Tibial nerve (tissue), 3 donors: ENCODE results near the gene IL20RB.

ENCODE experiments used
- CTCF ChIP-seq, 5 experiments: fragments of 200-600 bp in 3 of 5; fragments of 450-650 bp in 2 of 5; sonication (generic) in 3 of 5; IDR thresholded peaks; one replicate each; pipeline ENCODE4 v1.5.1; 2016 to 2019; ENCODE audit warnings: antibody characterized with exemption in 5 of 5, mild to moderate bottlenecking in 3 of 5, moderate library complexity in 2 of 5
- POLR2A ChIP-seq, 2 donors: fragments of 450-650 bp; IDR thresholded peaks; one replicate each; pipeline ENCODE4 v1.6.1; 2017; ENCODE audit warnings: antibody characterized with exemption in 2 of 2, mild to moderate bottlenecking in 2 of 2, moderate library complexity in 2 of 2

GRCh38 chr3:136984837-136985236, 27.1 kb downstream of the IL20RB start:
- TF ChIP-seq CTCF (IDR thresholded peaks at IDR 0.05) (no peak), POLR2A (IDR thresholded peaks at IDR 0.05) (no peak)
